Motor neuron (in vitro differentiated cells): ENCODE data around the gene FGD2. TPM values are rescaled to one million over a fixed set of nuclear protein-coding genes. Genes with fewer than 3 reads are reported as not detected.
A peak's percentile ranks its signal among the peaks of the same experiment; 100 is the strongest.
"Not testable (repeated sequence)": the region's sequence is repeated elsewhere in the genome, so short reads cannot be mapped to it uniquely, and the experiment has no call there.

Source experiments
- ATAC-seq, 8 experiments: fragments of 200-7000 bp; cut with Tn5 transposase; replicated peaks in 6 of 8; 2 replicates each; pipeline ENCODE4 v1.8.0; 2021; ENCODE audit warnings: mild to moderate bottlenecking in 8 of 8, moderate library complexity in 8 of 8
- H3K27ac ChIP-seq, 2 donors: fragments of 250-450 bp; sonication (Bioruptor Pico); 2 replicates each; pipeline ENCODE4 v1.9.0; 2021; ENCODE audit warnings: antibody characterized with exemption in 2 of 2, mild to moderate bottlenecking in 2 of 2, moderate library complexity in 1 of 2
- H3K4me1 ChIP-seq, 2 donors: fragments of 250-450 bp; sonication (Bioruptor Pico); replicated peaks in 1 of 2; 2 replicates each; pipeline ENCODE4 v1.6.1; 2021; ENCODE audit warnings: antibody characterized with exemption in 2 of 2, mild to moderate bottlenecking in 2 of 2, moderate library complexity in 1 of 2
- H3K4me3 ChIP-seq, 5 donors: fragments of 250-450 bp; sonication (Bioruptor Pico); 2 replicates each; pipeline ENCODE4 v1.9.0; 2021; ENCODE audit warnings: antibody characterized with exemption in 5 of 5, mild to moderate bottlenecking in 5 of 5, moderate library complexity in 4 of 5
- WGBS, 10 experiments: fragments of 450-650 bp; shearing (Covaris generic); methylation state at CpG; one replicate each; pipeline ENCODE4 v1.0.0; 2022; 5-methylcytosine and 5-hydroxymethylcytosine counted together
- in situ Hi-C, 9 experiments: fragments of 400-800 bp; cut with MboI; loops; one replicate each; pipeline ENCODE4 v1.15.0; 2021; ENCODE audit warnings: low sequenced_read_pairs in 9 of 9, low pct_unique_long_range_greater_than_20kb in 2 of 9; ENCODE audit not compliant: unreplicated experiment in 9 of 9
- total RNA-seq, 8 experiments: library from RNA; unstranded; fragments of 300-600 nt; gene quantifications; 2 replicates each; pipeline versions ENCODE4 v1.2.3 to v1.2.4, GENCODE V29; 2022

Gene FGD2
- total RNA-seq, 8 experiments from 2014 or later: 0.14 to 1.8 (median 0.53) TPM; not detected in 2

GRCh38 chr6:37054171-37054570 is 48.7 kb downstream of the FGD2 start:
- H3K4me1 ChIP-seq: peaks cover 12 to 17% of the 10 kb centered on the region in 2 donors
- ATAC-seq: no peak
- H3K27ac ChIP-seq: no peak overlapping the region
- H3K4me3 ChIP-seq: no peak overlapping the region
- 80 to 100% (median 99%) methylated on average over 1 to 7 of the region's 11 CpGs; no CpG with 5 or more reads in 6 of the 10 experiments for WGBS, 10 experiments
- in situ Hi-C loops: loop anchor here in 8 of 9 experiments (10.0 to 25.0 kb wide), 2 partner anchors 108 to 121 kb away; partner anchors contain the start of gene PIM1 (in 8 of the 8)

GRCh38 chr6:37054580-37054979 is 49.1 kb downstream of the FGD2 start:
- Histone ChIP-seq H3K27ac (no peak overlapping the region), H3K4me3 (no peak overlapping the region), H3K4me1 (peaks cover 15 to 21% of the 10 kb centered on the region in 2 donors)
- no peak for ATAC-seq
- in situ Hi-C loops: loop anchor here in 8 of 9 experiments (10.0 to 25.0 kb wide), 2 partner anchors 108 to 120 kb away; partner anchors contain the start of gene PIM1 (in 8 of the 8)
- WGBS, 10 experiments: 60 to 100% (median 89%) methylated on average over 1 to 7 of the region's 9 CpGs; no CpG with 5 or more reads in 4 of the 10 experiments

GRCh38 chr6:37056112-37056403 is 50.6 kb downstream of the FGD2 start:
- no peak for ATAC-seq
- 90 to 100% (median 100%) methylated on average over 1 to 2 of the region's 8 CpGs; no CpG with 5 or more reads in 7 of the 10 experiments for WGBS, 10 experiments
- in situ Hi-C loops: loop anchor here in 8 of 9 experiments (10.0 to 25.0 kb wide), 2 partner anchors 106 to 119 kb away; partner anchors contain the start of gene PIM1 (in 8 of the 8)

GRCh38 chr6:37056439-37057127 is 51.1 kb downstream of the FGD2 start:
- in situ Hi-C loops: loop anchor here in 8 of 9 experiments (10.0 to 25.0 kb wide), 2 partner anchors 106 to 118 kb away; partner anchors contain the start of gene PIM1 (in 8 of the 8)
- H3K4me1 ChIP-seq: peaks cover 7 to 13% of the 10 kb centered on the region in 2 donors
- no peak overlapping the region for H3K27ac ChIP-seq
- no peak overlapping the region for H3K4me3 ChIP-seq
- no peak for ATAC-seq
- 67 to 100% (median 88%) methylated on average over 1 to 12 of the region's 16 CpGs; no CpG with 5 or more reads in 3 of the 10 experiments for WGBS, 10 experiments

More at GRCh38 chr6:37056112-37056403, 50.6 kb downstream of the FGD2 start:
- Histone ChIP-seq H3K4me1 (peaks cover 10 to 19% of the 10 kb centered on the region in 2 donors), H3K4me3 (no peak overlapping the region), H3K27ac (no peak overlapping the region)

GRCh38 chr6:37057128-37057471 is 51.6 kb downstream of the FGD2 start:
- no peak for ATAC-seq
- Histone ChIP-seq H3K4me3 (no peak overlapping the region), H3K4me1 (peaks cover 7 to 9% of the 10 kb centered on the region in 2 donors), H3K27ac (no peak overlapping the region)
- in situ Hi-C loops: loop anchor here in 8 of 9 experiments (10.0 to 25.0 kb wide), 2 partner anchors 105 to 118 kb away; partner anchors contain the start of gene PIM1 (in 8 of the 8)
- 67 to 100% (median 93%) methylated on average over 1 to 4 of the region's 4 CpGs; no CpG with 5 or more reads in 5 of the 10 experiments for WGBS, 10 experiments

GRCh38 chr6:37057678-37058077 is 52.2 kb downstream of the FGD2 start:
- in situ Hi-C loops: loop anchor here in 8 of 9 experiments (10.0 to 25.0 kb wide), 2 partner anchors 105 to 117 kb away; partner anchors contain the start of gene PIM1 (in 8 of the 8)
- Histone ChIP-seq H3K27ac (no peak overlapping the region), H3K4me1 (peaks cover 7 to 9% of the 10 kb centered on the region in 2 donors), H3K4me3 (no peak overlapping the region)
- WGBS, 10 experiments: 88 to 100% (median 97%) methylated on average over 2 to 4 of the region's 7 CpGs; no CpG with 5 or more reads in 5 of the 10 experiments
- ATAC-seq: no peak

- Histone ChIP-seq H3K27ac (no peak overlapping the region), H3K4me3 (no peak overlapping the region), H3K4me1 (peaks cover 7 to 9% of the 10 kb centered on the region in 2 donors)
- in situ Hi-C loops: loop anchor here in 8 of 9 experiments (10.0 to 25.0 kb wide), 2 partner anchors 104 to 117 kb away; partner anchors contain the start of gene PIM1 (in 8 of the 8)
- no peak for ATAC-seq
- WGBS, 10 experiments: 33 to 100% (median 90%) methylated on average over 2 to 7 of the region's 9 CpGs; no CpG with 5 or more reads in 2 of the 10 experiments
Measured at GRCh38 chr6:37058084-37058586, 52.7 kb downstream of the FGD2 start.

GRCh38 chr6:37058984-37059343 is 53.5 kb downstream of the FGD2 start:
- in situ Hi-C loops: loop anchor here in 8 of 9 experiments (10.0 to 25.0 kb wide), 2 partner anchors 103 to 116 kb away; partner anchors contain the start of gene PIM1 (in 8 of the 8)
- not testable (repeated sequence) for H3K4me1 ChIP-seq, H3K27ac ChIP-seq, ATAC-seq
- WGBS, 10 experiments: 50 to 100% (median 78%) methylated on average over 1 to 5 of the region's 5 CpGs
- H3K4me3 ChIP-seq: peak overlapping the region in 1 of 5 donors; percentile 7

GRCh38 chr6:37059344-37060194 is 54.1 kb downstream of the FGD2 start:
- in situ Hi-C loops: loop anchor here in 8 of 9 experiments (10.0 to 25.0 kb wide), 2 partner anchors 103 to 115 kb away; partner anchors contain the start of gene PIM1 (in 8 of the 8)
- peak; percentile 90 to 97 (median 94) for ATAC-seq
- Histone ChIP-seq H3K4me1 (peaks cover 7 to 9% of the 10 kb centered on the region in 2 donors), H3K4me3 (peak overlapping the region in 1 of 5 donors; percentile 7), H3K27ac (peak overlapping the region; percentile 3 to 66)
- 0 to 88% (median 0%) methylated on average over 1 to 9 of the region's 19 CpGs for WGBS, 10 experiments

- 67 to 100% (median 93%) methylated on average over 1 to 4 of the region's 4 CpGs; no CpG with 5 or more reads in 1 of the 10 experiments for WGBS, 10 experiments
- Histone ChIP-seq H3K4me1 (peaks cover 7 to 9% of the 10 kb centered on the region in 2 donors), H3K27ac (no peak overlapping the region), H3K4me3 (no peak overlapping the region)
- ATAC-seq: no peak
- in situ Hi-C loops: loop anchor here in 2 of 9 experiments (25.0 kb wide), 1 partner anchor 102 kb away; the partner anchor contains the start of gene PIM1 (in 2 of the 2)
Measured at GRCh38 chr6:37060195-37060559, 54.7 kb downstream of the FGD2 start.

GRCh38 chr6:37061157-37061804 is 55.8 kb downstream of the FGD2 start:
- Histone ChIP-seq H3K4me1 (peaks cover 7 to 9% of the 10 kb centered on the region in 2 donors), H3K27ac (no peak overlapping the region), H3K4me3 (no peak overlapping the region)
- in situ Hi-C loops: loop anchor here in 2 of 9 experiments (25.0 kb wide), 1 partner anchor 101 kb away; the partner anchor contains the start of gene PIM1 (in 2 of the 2)
- ATAC-seq: no peak
- 33 to 100% (median 80%) methylated on average over 1 to 5 of the region's 11 CpGs; no CpG with 5 or more reads in 1 of the 10 experiments for WGBS, 10 experiments

- no peak for ATAC-seq
- Histone ChIP-seq H3K4me3 (no peak overlapping the region), H3K27ac (no peak overlapping the region), H3K4me1 (peaks cover 7 to 9% of the 10 kb centered on the region in 2 donors)
- in situ Hi-C loops: loop anchor here in 2 of 9 experiments (25.0 kb wide), 1 partner anchor 100 kb away; the partner anchor contains the start of gene PIM1 (in 2 of the 2)
- WGBS, 10 experiments: 40 to 100% (median 89%) methylated on average over 1 to 6 of the region's 6 CpGs; no CpG with 5 or more reads in 2 of the 10 experiments
Measured at GRCh38 chr6:37062424-37062823, 57.0 kb downstream of the FGD2 start.
